Measurements from ENCODE around the gene POU5F1.
"Not testable (repeated sequence)": the region's sequence is repeated elsewhere in the genome, so short reads cannot be mapped to it uniquely, and the experiment has no call there.

POU5F1 gene

GRCh38 chr6:31192431-31193105, 22.1 kb upstream of the POU5F1 start:
- DNase-seq (ENCODE audit: low read depth in 2 of 2, low spot score in 1 of 2): not testable (repeated sequence)

- no peak for DNase-seq (ENCODE audit: low read depth in 2 of 2, low spot score in 1 of 2)
Measured at GRCh38 chr6:31190488-31190887, 20.0 kb upstream of the POU5F1 start.

DNA sequence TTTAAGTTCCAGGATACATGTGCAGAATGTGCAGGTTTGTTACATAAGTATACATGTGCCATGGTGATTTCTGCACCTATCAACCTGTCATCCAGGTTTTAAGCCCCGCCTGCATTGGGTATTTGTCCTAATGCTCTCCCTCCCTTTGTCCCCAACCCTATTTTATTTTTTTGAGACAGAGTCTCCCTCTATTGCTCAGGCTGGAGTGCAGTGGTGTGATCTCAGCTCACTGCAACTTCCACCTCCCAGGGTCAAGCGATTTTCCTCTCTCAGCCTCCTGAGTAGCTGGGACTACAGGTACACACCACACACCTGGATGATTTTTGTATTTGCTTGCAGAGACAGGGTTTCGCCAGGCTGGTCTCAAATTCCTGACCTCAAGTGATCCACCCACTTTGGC, 18.7 kb upstream of the POU5F1 start:
- not testable (repeated sequence) for DNase-seq (ENCODE audit: low read depth in 2 of 2, low spot score in 1 of 2)

- no peak for DNase-seq (ENCODE audit: low read depth in 2 of 2, low spot score in 1 of 2)
Measured at GRCh38 chr6:31187780-31188194, 17.3 kb upstream of the POU5F1 start.

GRCh38 chr6:31186052-31186734, 15.7 kb upstream of the POU5F1 start:
- no peak for DNase-seq (ENCODE audit: low read depth in 2 of 2, low spot score in 1 of 2)

DNA sequence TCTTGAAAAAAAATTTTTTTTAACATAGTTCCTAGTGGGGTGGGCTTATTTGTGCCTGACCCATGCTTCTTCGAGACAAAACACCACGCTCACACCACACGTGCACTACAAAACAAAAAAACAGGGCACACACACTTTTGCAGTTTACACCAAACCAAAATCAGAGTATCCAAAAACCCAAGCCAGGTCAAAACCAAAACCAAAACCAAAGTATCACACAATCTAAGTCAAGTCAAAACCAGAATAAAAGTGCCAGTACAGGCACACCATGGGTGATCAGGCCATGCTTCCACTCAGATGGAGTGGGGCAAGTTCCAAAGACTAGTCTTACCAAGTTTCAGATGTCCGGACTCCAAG, 15.2 kb upstream of the POU5F1 start:
- not testable (repeated sequence) for DNase-seq (ENCODE audit: low read depth in 2 of 2, low spot score in 1 of 2)

DNA sequence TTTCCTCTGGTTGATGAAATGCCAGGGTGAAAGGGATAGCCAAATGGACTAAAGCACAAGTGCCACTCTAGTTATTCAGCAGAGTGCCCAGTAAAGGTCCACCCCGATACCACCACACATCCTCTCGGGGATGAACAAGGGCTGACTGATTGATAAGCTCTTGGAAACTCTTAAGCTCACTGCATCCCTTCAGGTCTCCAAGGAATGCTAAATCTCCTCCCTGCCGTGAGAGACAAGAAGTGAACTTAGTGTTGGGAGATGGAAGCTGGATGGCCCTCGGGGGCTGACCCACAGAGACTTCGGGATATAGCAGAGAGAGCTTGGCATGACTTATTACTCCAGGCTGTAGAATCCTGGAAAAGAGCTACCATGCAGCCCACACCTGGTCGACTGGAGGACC, 13.4 kb upstream of the POU5F1 start:
- DNase-seq (ENCODE audit: low read depth in 2 of 2, low spot score in 1 of 2): not testable (repeated sequence)

DNA sequence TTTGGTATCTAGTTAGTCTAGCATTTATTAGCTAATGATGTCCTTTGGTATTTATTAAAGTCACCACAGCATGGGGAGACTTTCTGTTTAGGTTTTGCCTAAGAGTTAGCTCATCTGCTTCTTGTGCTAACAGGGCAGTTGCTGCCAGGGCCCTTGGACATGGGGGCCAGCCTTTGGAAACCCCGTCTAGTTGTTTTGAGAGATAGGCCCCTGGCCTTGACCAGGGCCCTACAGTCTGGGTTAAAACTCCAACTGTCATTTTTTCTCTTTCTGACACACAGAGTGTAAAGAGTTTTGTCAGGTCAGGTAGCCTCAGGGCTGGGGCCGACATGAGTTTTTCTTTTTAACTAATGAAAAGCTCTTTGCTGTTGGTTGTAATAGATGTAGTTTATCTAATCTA, 12.8 kb upstream of the POU5F1 start:
- not testable (repeated sequence) for DNase-seq (ENCODE audit: low read depth in 2 of 2, low spot score in 1 of 2)

DNA sequence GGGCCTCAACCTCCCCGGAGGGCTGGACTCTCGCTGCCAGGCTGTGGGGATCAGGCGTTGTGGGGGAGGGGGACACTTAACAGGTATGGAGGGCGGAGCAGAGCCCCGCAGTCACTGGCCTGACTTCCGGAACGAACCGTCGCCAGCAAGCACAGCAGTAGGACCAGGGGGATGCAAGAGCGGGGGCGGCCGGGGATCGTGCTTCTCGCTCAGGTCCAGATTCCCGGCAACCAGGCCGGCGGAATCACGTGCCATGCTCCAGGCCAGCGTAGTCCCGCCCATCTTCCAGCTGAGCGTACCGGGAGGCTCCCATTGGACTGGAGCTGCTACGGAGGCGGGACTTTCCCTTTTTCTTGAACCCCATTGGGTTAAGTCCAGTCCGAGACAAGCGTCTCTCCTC, 10.0 kb upstream of the POU5F1 start:
- DNase-seq (ENCODE audit: low read depth in 2 of 2, low spot score in 1 of 2): no peak

GRCh38 chr6:31179896-31180295, 9.4 kb upstream of the POU5F1 start:
- no peak for DNase-seq (ENCODE audit: low read depth in 2 of 2, low spot score in 1 of 2)

DNA sequence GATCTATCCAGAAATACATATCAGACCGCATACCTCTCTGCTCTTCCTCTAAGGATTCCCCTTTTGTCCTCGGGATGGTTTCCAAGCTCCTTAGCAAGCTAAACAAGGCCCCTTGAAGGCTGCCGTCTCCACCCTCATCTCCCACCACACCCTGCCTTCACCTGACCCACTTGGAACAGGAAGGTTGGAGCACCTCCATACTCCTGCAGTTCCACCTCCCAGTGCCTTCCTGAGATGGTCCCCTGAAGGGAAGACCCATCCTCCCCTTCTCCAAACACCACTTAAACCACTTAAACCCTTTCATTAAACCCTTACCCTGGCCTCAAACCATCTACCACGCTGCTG, 8.5 kb upstream of the POU5F1 start:
- no peak for DNase-seq (ENCODE audit: low read depth in 2 of 2, low spot score in 1 of 2)

GRCh38 chr6:31178143-31179041, 7.9 kb upstream of the POU5F1 start:
- no peak for DNase-seq (ENCODE audit: low read depth in 2 of 2, low spot score in 1 of 2)

DNA sequence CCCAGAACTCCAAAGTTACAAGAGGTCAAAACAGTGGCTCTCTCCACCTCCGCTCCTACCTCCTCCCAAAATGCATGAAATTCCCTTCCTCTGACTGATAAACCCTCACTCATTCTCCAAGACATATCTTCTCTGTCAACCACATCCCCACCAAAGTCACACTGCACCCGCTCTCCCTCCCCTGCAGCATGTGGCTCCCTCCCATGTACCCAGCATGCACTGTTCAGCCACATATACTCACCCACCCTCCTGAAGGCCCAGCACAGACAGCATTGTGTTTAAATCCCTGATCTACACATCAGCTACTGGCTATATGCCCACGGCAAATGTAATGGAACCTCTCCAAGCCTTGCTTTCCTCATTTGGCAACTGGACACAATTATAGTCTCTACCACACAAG, 5.5 kb upstream of the POU5F1 start:
- no peak for DNase-seq (ENCODE audit: low read depth in 2 of 2, low spot score in 1 of 2)

DNA sequence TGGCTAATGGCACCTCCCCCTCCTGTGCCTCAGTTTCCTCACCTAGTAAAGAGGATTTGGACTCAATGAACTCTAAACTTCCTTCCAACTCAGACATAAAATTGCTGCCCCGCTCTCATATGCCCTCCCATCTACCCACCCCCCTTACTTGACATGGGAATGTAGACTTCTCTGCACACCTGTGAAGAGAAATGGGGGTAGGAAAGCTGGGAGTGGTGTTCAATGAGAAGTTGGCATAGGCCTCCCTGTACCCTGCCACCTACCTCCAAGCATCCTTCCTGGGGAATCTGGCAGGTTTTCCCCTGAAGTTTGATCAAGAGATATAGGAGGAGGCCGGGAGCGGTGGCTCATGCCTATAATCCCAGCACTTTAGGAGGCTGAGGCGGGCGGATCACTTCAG, 3.9 kb upstream of the POU5F1 start:
- DNase-seq (ENCODE audit: low read depth in 2 of 2, low spot score in 1 of 2): no peak

GRCh38 chr6:31173406-31173805, 2.9 kb upstream of the POU5F1 start:
- DNase-seq (ENCODE audit: low read depth in 2 of 2, low spot score in 1 of 2): no peak

- DNase-seq (ENCODE audit: low read depth in 2 of 2, low spot score in 1 of 2): no peak
Measured at GRCh38 chr6:31172973-31173384, 2.5 kb upstream of the POU5F1 start.

GRCh38 chr6:31171931-31172905, 1.7 kb upstream of the POU5F1 start:
- no peak for DNase-seq (ENCODE audit: low read depth in 2 of 2, low spot score in 1 of 2)

GRCh38 chr6:31170987-31171671, 647 bp upstream of the POU5F1 start:
- DNase-seq (ENCODE audit: low read depth in 2 of 2, low spot score in 1 of 2): no peak

DNA sequence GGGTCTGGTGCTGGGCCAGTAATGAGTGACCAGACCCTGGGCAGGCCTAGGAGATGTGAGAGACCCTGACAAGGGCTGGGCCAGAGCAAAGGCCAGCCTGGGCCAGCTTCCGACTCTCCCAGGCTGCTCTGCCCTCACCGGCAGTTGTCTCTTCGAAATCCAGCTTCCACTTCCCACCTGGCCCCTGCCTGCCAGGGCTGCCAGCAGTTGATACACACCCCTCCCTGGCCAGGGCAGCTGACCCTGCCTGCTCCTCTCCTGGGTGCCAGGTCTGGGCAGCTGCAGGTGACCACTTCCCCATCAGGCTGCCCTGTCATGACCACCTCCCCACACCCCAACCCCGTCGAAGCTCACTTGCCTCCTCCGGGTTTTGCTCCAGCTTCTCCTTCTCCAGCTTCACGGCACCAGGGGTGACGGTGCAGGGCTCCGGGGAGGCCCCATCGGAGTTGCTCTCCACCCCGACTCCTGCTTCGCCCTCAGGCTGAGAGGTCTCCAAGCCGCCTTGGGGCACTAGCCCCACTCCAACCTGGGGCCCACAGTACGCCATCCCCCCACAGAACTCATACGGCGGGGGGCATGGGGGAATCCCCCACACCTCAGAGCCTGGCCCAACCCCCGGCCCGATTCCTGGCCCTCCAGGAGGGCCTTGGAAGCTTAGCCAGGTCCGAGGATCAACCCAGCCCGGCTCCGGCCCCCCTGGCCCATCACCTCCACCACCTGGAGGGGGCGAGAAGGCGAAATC, 453 bp downstream of the POU5F1 start:
- DNase-seq (ENCODE audit: low read depth in 2 of 2, low spot score in 1 of 2): not testable (repeated sequence)

All from stimulated activated CD8-positive, alpha-beta memory T cell treated with anti-CD3 and anti-CD28 coated beads, Interleukin-4, amount 100 ng/mL, for 1 hour (primary cell).